IPS-18a (cell line): ENCODE data around the gene FUCA2.
"Not testable (repeated sequence)": the region's sequence is repeated elsewhere in the genome, so short reads cannot be mapped to it uniquely, and the experiment has no call there.

Source experiments
- H3K27ac ChIP-seq: one replicate; pipeline ENCODE4 v1.5.1; 2013; ENCODE audit warnings: low read length
- H3K27me3 ChIP-seq: one replicate; pipeline ENCODE4 v1.6.1; 2013; ENCODE audit warnings: mild to moderate bottlenecking, low read length; ENCODE audit not compliant: control insufficient read depth, insufficient read depth
- H3K36me3 ChIP-seq: one replicate; pipeline ENCODE4 v1.6.1; 2013; ENCODE audit warnings: low read depth, low read length; ENCODE audit not compliant: control insufficient read depth
- H3K4me1 ChIP-seq: one replicate; pipeline ENCODE4 v1.6.1; 2013; ENCODE audit warnings: low read depth, low read length; ENCODE audit not compliant: control insufficient read depth
- H3K4me3 ChIP-seq: one replicate; pipeline ENCODE4 v1.5.1; 2013; ENCODE audit warnings: low read length
- H3K9ac ChIP-seq: one replicate; pipeline ENCODE4 v1.6.1; 2013; ENCODE audit warnings: mild to moderate bottlenecking, low read length, moderate library complexity
- H3K9me3 ChIP-seq: one replicate; pipeline ENCODE4 v1.6.1; 2013; ENCODE audit warnings: low read depth, low read length; ENCODE audit not compliant: control insufficient read depth

Gene FUCA2

DNA sequence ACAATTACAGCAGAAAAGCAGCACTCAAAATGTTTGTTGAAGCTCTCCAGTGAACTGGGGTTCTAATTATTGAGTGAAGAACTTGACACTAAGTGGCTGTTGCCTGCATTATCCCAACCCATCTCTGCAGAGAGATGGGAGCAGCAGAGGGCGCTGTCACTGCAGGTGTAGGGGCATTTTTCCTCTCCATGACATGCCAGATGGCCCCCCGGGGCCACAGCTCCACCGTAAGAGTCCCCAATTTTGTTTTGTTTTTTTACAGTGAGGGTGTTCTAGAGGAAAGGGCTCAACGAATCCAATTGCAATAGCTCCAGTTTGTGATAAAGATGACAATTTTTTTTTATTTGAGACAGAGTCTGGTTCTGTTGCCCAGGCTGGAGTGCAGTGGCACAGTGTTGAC is 1.9 kb upstream of the FUCA2 start:
- H3K4me1 ChIP-seq: peaks cover 16% of the 10 kb centered on the region
- no peak overlapping the region for H3K27ac ChIP-seq
- no peak overlapping the region for H3K9ac ChIP-seq

DNA sequence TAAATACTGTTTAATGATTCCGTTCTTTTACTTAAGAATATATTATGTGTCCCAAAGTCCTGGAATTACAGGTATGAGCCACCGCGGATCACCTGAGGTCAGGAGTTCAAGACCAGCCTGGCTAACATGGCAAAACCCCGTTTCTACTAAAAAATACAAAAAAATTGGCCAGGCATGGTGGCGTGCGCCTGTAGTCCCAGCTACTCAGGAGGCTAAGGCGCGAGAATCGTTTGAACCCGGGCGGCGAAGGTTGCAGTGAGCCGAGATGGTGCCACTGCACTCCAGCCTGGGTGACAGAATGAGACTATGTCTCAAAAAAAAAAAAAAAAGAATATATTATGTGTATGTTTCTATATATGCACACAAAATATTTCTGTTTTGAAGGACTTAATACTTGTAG is 1.2 kb downstream of the FUCA2 start:
- peak overlapping the region; percentile 53 for H3K4me3 ChIP-seq
- not testable (repeated sequence) for H3K27me3 ChIP-seq, H3K4me1 ChIP-seq, H3K9ac ChIP-seq, H3K27ac ChIP-seq, H3K9me3 ChIP-seq
- H3K36me3 ChIP-seq: peaks cover 18% of the 10 kb centered on the region

More for the DNA sequence above, 1.9 kb upstream of the FUCA2 start:
- no peaks in the 10 kb centered on the region for H3K36me3 ChIP-seq
- H3K27me3 ChIP-seq: peaks cover 20% of the 10 kb centered on the region
- H3K4me3 ChIP-seq: no peak overlapping the region
- no peaks in the 10 kb centered on the region for H3K9me3 ChIP-seq

DNA sequence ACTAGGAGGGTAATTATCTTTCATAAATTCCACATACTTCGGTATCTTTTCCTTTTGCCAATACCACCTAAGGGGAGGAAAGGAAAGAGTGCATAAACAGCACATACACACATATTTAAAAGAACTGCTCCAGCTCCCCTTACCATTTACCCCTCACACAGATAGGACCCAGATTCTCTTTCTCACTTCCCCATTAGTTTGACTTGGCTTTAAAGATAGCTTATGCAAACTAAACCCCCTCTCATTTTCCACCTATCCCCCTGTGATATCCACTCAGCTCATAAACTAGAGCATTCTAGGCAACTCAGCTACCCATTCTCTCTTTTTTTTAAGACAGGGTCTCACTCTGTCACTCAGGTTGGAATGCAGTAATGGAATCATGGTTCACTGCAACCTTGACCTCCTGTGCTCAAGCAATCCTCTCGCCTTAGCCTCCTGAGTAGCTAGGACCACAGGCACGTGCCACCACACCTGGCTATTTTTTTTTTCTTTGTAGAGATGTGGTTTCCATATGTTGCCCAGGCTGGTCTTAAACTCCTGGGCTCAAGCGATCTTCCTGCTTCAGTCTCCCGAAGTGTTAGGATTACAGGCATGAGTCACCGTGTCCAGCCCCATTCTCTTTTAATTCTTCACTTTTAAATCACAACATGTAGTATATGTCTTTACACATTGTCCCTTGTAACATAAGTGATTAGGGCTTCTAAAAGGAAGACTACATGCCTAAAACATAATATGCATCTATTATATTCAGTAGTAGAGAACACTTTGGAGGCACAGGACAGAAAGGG is 4.0 kb downstream of the FUCA2 start:
- Histone ChIP-seq H3K27ac (no peak overlapping the region), H3K4me1 (peaks cover 4% of the 10 kb centered on the region), H3K9me3 (no peaks in the 10 kb centered on the region), H3K36me3 (peaks cover 34% of the 10 kb centered on the region), H3K9ac (no peak overlapping the region), H3K27me3 (no peaks in the 10 kb centered on the region), H3K4me3 (no peak overlapping the region)

GRCh38 chr6:143506620-143507019 is 4.9 kb downstream of the FUCA2 start:
- Histone ChIP-seq H3K36me3 (peaks cover 37% of the 10 kb centered on the region), H3K27me3 (no peaks in the 10 kb centered on the region), H3K27ac (no peak overlapping the region)

DNA sequence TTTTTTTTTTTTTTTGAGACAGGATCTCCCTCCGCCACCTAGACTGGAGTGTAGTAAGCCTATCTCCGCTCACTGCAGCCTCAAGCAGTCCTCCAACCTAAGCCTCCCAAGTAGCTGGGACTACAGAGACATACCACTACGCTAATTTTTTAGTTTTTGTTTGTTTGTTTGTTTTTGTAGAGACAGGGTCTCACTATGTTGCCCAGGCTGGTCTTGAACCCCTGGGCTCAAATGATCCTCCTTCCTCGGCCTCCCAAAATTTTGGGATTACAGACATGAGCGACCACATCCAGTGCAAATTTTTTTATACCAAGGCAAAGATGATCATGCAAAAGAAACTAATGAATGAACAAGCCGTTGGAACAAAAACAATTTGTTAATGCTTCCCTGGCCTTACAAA is 5.3 kb downstream of the FUCA2 start:
- H3K9me3 ChIP-seq: no peaks in the 10 kb centered on the region
- H3K9ac ChIP-seq: no peak overlapping the region
- H3K4me3 ChIP-seq: no peak overlapping the region
- no peak overlapping the region for H3K27ac ChIP-seq
- no peaks in the 10 kb centered on the region for H3K27me3 ChIP-seq
- H3K36me3 ChIP-seq: peaks cover 41% of the 10 kb centered on the region
- H3K4me1 ChIP-seq: peaks cover 4% of the 10 kb centered on the region

More at GRCh38 chr6:143506620-143507019, 4.9 kb downstream of the FUCA2 start:
- Histone ChIP-seq H3K4me3 (no peak overlapping the region), H3K9me3 (no peaks in the 10 kb centered on the region), H3K9ac (no peak overlapping the region), H3K4me1 (peaks cover 4% of the 10 kb centered on the region)

DNA sequence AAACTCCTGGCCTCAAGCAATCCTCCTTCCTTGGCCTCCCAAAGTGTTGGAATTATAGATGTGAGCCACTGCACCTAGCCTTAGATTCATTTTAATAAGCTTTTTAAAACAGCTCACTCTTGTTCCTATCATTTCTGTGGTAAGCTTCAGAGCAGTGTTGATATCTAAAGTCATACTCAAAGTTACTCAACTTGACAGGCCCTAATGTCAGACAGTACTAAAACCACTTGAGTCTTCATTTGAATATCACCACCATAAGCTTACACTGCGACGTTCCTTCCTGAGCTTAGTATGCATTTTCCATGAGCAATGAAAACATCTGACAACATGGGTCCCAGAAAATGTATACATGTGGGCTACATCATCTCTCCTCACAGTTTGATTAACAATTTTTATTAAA is 6.0 kb downstream of the FUCA2 start:
- H3K9me3 ChIP-seq: no peaks in the 10 kb centered on the region
- no peak overlapping the region for H3K9ac ChIP-seq
- no peaks in the 10 kb centered on the region for H3K27me3 ChIP-seq
- H3K36me3 ChIP-seq: peaks cover 46% of the 10 kb centered on the region
- H3K4me3 ChIP-seq: no peak overlapping the region
- no peak overlapping the region for H3K27ac ChIP-seq
- H3K4me1 ChIP-seq: peaks cover under 1% of the 10 kb centered on the region

- Histone ChIP-seq H3K9ac (no peak overlapping the region), H3K27ac (no peak overlapping the region), H3K4me3 (no peak overlapping the region), H3K9me3 (no peaks in the 10 kb centered on the region), H3K36me3 (peaks cover 50% of the 10 kb centered on the region), H3K27me3 (no peaks in the 10 kb centered on the region), H3K4me1 (no peaks in the 10 kb centered on the region)
Observed at GRCh38 chr6:143505111-143505510, 6.4 kb downstream of the FUCA2 start.

- H3K27ac ChIP-seq: no peak overlapping the region
- H3K36me3 ChIP-seq: peaks cover 53% of the 10 kb centered on the region
- no peak overlapping the region for H3K9ac ChIP-seq
- H3K4me1 ChIP-seq: no peaks in the 10 kb centered on the region
- no peaks in the 10 kb centered on the region for H3K9me3 ChIP-seq
- H3K27me3 ChIP-seq: no peaks in the 10 kb centered on the region
- no peak overlapping the region for H3K4me3 ChIP-seq
Observed at GRCh38 chr6:143504369-143504768, 7.2 kb downstream of the FUCA2 start.

DNA sequence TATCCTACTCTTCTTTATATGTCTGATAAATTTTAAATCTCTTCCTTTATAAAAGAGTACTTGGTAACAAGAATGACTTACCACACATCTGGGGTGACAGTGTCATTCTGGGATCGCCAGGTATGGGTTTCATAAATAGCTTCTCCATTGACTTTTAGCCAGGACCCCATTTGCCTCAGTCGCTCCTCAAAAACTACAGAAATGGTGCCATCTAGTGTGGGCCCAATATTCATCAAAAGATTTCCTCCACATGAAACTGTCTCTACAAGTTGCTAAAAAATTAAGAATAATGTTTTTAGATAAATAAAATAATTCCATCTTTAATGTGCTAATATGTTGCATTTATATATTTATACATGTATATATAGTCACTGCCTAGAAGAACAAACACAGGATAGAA is 9.7 kb downstream of the FUCA2 start:
- H3K27me3 ChIP-seq: no peaks in the 10 kb centered on the region
- no peaks in the 10 kb centered on the region for H3K4me1 ChIP-seq
- H3K4me3 ChIP-seq: no peak overlapping the region
- H3K27ac ChIP-seq: no peak overlapping the region
- H3K9me3 ChIP-seq: no peaks in the 10 kb centered on the region
- no peak overlapping the region for H3K9ac ChIP-seq
- peaks cover 62% of the 10 kb centered on the region for H3K36me3 ChIP-seq

DNA sequence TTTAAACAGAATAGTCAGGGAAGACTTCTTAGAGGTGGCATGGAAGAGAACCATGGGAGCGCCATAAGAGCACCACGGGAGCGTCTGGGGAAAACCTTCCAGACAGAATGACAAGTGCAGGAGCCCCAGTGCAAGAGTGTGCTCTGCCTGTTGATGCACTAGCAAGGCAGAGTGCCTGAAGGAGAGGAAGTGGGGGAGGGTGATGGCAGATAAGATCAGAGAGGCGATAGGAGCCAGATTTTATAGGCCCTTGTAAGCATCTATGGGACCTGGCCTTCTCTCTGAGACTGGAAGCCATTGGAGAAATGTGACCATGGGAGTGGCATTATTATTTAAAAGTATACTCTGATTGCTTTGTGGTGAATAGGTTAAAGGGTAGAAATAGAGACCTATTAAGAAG is 13.1 kb downstream of the FUCA2 start:
- Histone ChIP-seq H3K9me3 (no peaks in the 10 kb centered on the region), H3K4me1 (no peaks in the 10 kb centered on the region), H3K4me3 (no peak overlapping the region), H3K27me3 (no peaks in the 10 kb centered on the region), H3K9ac (no peak overlapping the region), H3K36me3 (peaks cover 62% of the 10 kb centered on the region), H3K27ac (no peak overlapping the region)

- no peak overlapping the region for H3K4me3 ChIP-seq
- H3K9ac ChIP-seq: no peak overlapping the region
- no peaks in the 10 kb centered on the region for H3K9me3 ChIP-seq
- H3K27me3 ChIP-seq: no peaks in the 10 kb centered on the region
- H3K27ac ChIP-seq: no peak overlapping the region
- no peaks in the 10 kb centered on the region for H3K4me1 ChIP-seq
- H3K36me3 ChIP-seq: peaks cover 53% of the 10 kb centered on the region
Observed at GRCh38 chr6:143496974-143497373, 14.5 kb downstream of the FUCA2 start.

- Histone ChIP-seq H3K4me1 (no peaks in the 10 kb centered on the region), H3K36me3 (peaks cover 20% of the 10 kb centered on the region), H3K27me3 (no peaks in the 10 kb centered on the region), H3K27ac (no peak overlapping the region), H3K9ac (no peak overlapping the region), H3K9me3 (no peaks in the 10 kb centered on the region), H3K4me3 (no peak overlapping the region)
Observed at GRCh38 chr6:143490775-143491174, 20.7 kb downstream of the FUCA2 start.
